ENCODE data around the gene NBL1.

The NBL1 gene

DNA sequence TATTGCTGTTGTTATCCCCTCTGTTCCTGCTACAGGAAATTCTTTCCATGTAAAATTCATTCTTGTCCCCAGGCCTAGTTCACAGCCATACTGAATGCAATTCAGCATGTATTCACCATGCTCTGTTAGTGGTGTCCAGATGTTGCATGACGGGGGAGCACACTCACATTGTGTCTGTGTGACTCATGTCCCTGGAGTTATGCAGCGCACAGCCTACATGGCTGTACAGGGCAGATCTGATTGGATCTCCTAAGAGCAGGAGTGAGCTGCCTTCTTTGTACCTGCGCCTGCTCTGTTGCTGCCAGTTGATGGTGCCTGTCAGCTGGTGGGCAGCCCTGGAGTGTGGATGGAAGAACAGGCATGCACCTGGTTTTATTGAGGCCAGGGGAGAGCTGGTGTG, 38.1 kb downstream of the NBL1 start:
- no peak for DNase-seq (ENCODE audit: low spot score)
- Mint-ChIP-seq H3K4me3 (no peak overlapping the region), H3K27me3 (ENCODE audit: low read depth) (no peaks in the 10 kb centered on the region), H3K36me3 (ENCODE audit: low read depth) (peaks cover 3% of the 10 kb centered on the region), H3K27ac (no peak overlapping the region), H3K4me1 (ENCODE audit: low read depth) (no peaks in the 10 kb centered on the region), H3K9me3 (no peaks in the 10 kb centered on the region)

- Mint-ChIP-seq H3K4me1 (ENCODE audit: low read depth) (no peaks in the 10 kb centered on the region), H3K9me3 (no peaks in the 10 kb centered on the region), H3K4me3 (no peak overlapping the region), H3K27ac (no peak overlapping the region), H3K27me3 (ENCODE audit: low read depth) (no peaks in the 10 kb centered on the region), H3K36me3 (ENCODE audit: low read depth) (peaks cover 8% of the 10 kb centered on the region)
- DNase-seq (ENCODE audit: low spot score), result no peak
Observed at GRCh38 chr1:19682901-19683300, 38.8 kb downstream of the NBL1 start.

DNA sequence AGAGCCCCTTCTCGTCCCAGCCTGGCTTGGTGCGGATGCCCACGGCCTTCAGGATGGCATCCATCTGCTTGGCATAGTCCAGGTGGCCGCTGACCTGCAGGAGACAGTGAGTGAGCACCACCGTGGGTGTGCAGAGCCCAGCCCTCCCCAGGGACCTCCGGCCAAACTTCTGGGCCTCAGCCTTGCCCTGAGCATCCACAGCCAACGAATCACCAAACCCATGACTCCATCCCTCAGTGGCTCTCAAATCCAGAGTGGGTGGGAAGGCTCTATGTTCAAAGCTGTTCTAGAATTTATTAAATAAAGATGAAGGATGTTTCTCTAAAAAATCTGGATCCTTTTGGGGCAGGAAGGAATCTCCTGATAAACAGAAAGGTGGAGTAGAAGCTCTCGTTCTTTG, 39.2 kb downstream of the NBL1 start:
- Mint-ChIP-seq H3K9me3 (no peaks in the 10 kb centered on the region), H3K36me3 (ENCODE audit: low read depth) (peaks cover 10% of the 10 kb centered on the region), H3K4me3 (no peak overlapping the region), H3K4me1 (ENCODE audit: low read depth) (peaks cover 3% of the 10 kb centered on the region), H3K27ac (no peak overlapping the region), H3K27me3 (ENCODE audit: low read depth) (no peaks in the 10 kb centered on the region)
- DNase-seq (ENCODE audit: low spot score), result no peak

GRCh38 chr1:19684677-19685076, 40.6 kb downstream of the NBL1 start:
- Mint-ChIP-seq H3K27ac (no peak overlapping the region), H3K9me3 (no peaks in the 10 kb centered on the region), H3K4me1 (ENCODE audit: low read depth) (peaks cover 3% of the 10 kb centered on the region), H3K36me3 (ENCODE audit: low read depth) (peaks cover 17% of the 10 kb centered on the region), H3K27me3 (ENCODE audit: low read depth) (no peaks in the 10 kb centered on the region), H3K4me3 (no peak overlapping the region)
- no peak for DNase-seq (ENCODE audit: low spot score)

DNA sequence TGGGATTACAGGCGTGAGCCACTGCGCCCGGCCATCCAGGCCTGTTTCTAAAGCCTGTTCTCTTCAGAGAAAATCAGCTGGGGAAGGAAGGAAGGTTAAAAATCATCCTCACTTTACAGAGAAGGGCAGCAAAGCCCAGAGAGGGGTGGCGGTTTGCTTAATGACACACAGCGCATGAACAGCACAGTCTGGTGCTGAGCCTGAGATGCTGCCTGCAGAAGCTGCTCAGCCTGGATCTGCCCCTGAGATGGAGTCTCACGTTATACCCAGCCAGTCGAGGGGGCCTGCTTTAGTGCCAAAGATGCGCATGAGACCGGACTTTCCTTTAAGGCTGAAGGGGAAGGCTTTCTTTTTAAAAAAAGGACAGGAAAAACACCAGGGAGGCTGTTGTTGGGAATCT, 41.9 kb downstream of the NBL1 start:
- Mint-ChIP-seq H3K9me3 (no peaks in the 10 kb centered on the region), H3K4me3 (no peak overlapping the region), H3K4me1 (ENCODE audit: low read depth) (peaks cover 3% of the 10 kb centered on the region), H3K27ac (no peak overlapping the region), H3K36me3 (ENCODE audit: low read depth) (peaks cover 23% of the 10 kb centered on the region), H3K27me3 (ENCODE audit: low read depth) (no peaks in the 10 kb centered on the region)
- no peak for DNase-seq (ENCODE audit: low spot score)

DNA sequence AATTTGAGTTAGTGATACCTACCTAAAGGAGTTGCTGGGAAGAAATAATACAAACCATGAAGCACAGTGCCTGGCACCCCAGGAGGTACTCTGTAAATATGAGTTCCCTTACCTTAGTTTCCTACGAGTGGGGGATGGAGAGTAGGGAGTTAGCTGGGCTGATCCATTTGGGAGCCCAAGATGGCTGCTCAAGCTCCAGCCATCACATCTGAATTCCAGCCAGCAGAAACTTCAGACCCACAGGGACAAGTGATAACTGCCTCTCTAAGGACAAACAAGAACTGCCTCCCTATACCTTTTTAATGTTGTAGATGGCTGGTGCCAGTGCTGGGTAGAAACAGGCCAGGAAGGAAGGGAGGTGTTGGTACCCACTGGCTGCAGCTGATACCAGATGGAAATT, 43.3 kb downstream of the NBL1 start:
- no peaks in the 10 kb centered on the region for H3K9me3 Mint-ChIP-seq
- DNase-seq (ENCODE audit: low spot score), result no peak
- peaks cover 33% of the 10 kb centered on the region for H3K36me3 Mint-ChIP-seq (ENCODE audit: low read depth)
- peaks cover 3% of the 10 kb centered on the region for H3K4me1 Mint-ChIP-seq (ENCODE audit: low read depth)
- H3K4me3 Mint-ChIP-seq, result no peak overlapping the region
- H3K27ac Mint-ChIP-seq, result no peak overlapping the region
- H3K27me3 Mint-ChIP-seq (ENCODE audit: low read depth), result no peaks in the 10 kb centered on the region

GRCh38 chr1:19688041-19688842, 44.1 kb downstream of the NBL1 start:
- Mint-ChIP-seq H3K9me3 (no peaks in the 10 kb centered on the region), H3K36me3 (ENCODE audit: low read depth) (peaks cover 33% of the 10 kb centered on the region), H3K4me1 (ENCODE audit: low read depth) (peaks cover 3% of the 10 kb centered on the region), H3K27ac (no peak overlapping the region), H3K27me3 (ENCODE audit: low read depth) (no peaks in the 10 kb centered on the region), H3K4me3 (no peak overlapping the region)
- DNase-seq (ENCODE audit: low spot score), result no peak

DNA sequence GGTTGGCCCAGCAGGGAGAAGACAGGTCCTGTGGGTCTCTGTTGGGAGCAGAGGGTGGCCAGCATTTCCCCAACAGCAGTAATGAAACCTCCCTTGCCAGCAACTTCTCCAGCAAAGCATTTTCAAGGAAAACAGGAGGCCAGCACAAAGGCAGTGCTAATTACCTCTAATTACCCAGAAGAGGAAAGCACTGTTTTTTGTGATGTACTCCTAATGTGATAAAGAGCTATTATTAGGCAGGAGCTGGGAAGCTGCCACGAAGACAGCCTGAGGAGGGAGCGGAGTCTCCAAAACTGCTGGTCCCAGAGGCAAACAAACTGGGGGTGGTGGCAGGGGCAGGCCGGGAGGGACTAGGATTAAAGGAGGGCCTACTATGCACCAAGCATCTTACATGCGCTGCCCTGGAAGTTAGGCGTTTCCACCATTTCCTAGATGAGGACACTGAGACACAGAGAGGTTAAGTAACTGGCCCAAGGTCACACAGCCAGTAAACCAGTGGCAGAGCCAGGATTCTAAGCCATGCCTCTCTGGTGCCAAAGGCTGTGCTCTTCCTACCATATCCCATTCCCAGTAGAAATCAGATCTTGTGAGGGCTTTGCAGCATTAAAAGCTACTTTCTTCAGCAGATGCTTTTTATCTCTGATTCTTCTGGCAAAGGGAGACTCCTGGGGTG, 45.1 kb downstream of the NBL1 start:
- H3K4me3 Mint-ChIP-seq, result no peak overlapping the region
- H3K27me3 Mint-ChIP-seq (ENCODE audit: low read depth), result no peaks in the 10 kb centered on the region
- no peak for DNase-seq (ENCODE audit: low spot score)
- H3K36me3 Mint-ChIP-seq (ENCODE audit: low read depth), result peaks cover 33% of the 10 kb centered on the region
- no peak overlapping the region for H3K27ac Mint-ChIP-seq
- H3K9me3 Mint-ChIP-seq, result no peaks in the 10 kb centered on the region
- peaks cover 3% of the 10 kb centered on the region for H3K4me1 Mint-ChIP-seq (ENCODE audit: low read depth)

DNA sequence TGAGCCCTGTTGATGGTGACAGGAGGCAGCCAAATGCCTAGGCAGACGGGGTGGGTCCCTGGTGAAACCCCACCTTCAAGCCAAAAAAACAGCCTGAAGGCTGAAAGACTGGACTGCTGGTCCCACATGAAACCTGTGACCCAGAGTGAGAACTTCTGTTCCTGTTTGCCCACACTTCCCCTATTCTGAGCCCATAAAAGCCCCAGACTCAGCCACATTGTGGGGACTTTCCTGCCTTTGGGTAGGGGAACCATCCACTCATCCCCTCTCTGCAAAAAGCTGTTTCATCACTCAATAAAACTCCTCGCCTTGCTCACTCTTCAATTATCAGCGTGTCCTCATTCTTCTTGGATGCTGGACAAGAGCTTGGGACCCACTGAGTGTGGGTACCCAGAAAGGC, 45.7 kb downstream of the NBL1 start:
- Mint-ChIP-seq H3K27me3 (ENCODE audit: low read depth) (no peaks in the 10 kb centered on the region), H3K9me3 (no peaks in the 10 kb centered on the region), H3K4me1 (ENCODE audit: low read depth) (peaks cover 3% of the 10 kb centered on the region), H3K36me3 (ENCODE audit: low read depth) (peaks cover 33% of the 10 kb centered on the region), H3K4me3 (no peak overlapping the region), H3K27ac (no peak overlapping the region)
- DNase-seq (ENCODE audit: low spot score), result no peak

GRCh38 chr1:19690342-19690741, 46.2 kb downstream of the NBL1 start:
- no peaks in the 10 kb centered on the region for H3K9me3 Mint-ChIP-seq
- peaks cover 3% of the 10 kb centered on the region for H3K4me1 Mint-ChIP-seq (ENCODE audit: low read depth)
- no peak overlapping the region for H3K4me3 Mint-ChIP-seq
- DNase-seq (ENCODE audit: low spot score), result no peak
- H3K36me3 Mint-ChIP-seq (ENCODE audit: low read depth), result peaks cover 33% of the 10 kb centered on the region
- no peaks in the 10 kb centered on the region for H3K27me3 Mint-ChIP-seq (ENCODE audit: low read depth)
- no peak overlapping the region for H3K27ac Mint-ChIP-seq

- DNase-seq (ENCODE audit: low spot score), result no peak
- Mint-ChIP-seq H3K9me3 (no peaks in the 10 kb centered on the region), H3K36me3 (ENCODE audit: low read depth) (peaks cover 16% of the 10 kb centered on the region), H3K27ac (no peak overlapping the region), H3K4me1 (ENCODE audit: low read depth) (no peaks in the 10 kb centered on the region), H3K4me3 (no peak overlapping the region), H3K27me3 (ENCODE audit: low read depth) (no peaks in the 10 kb centered on the region)
Observed at GRCh38 chr1:19694298-19694697, 50.2 kb downstream of the NBL1 start.

- no peaks in the 10 kb centered on the region for H3K27me3 Mint-ChIP-seq (ENCODE audit: low read depth)
- no peak overlapping the region for H3K4me3 Mint-ChIP-seq
- no peaks in the 10 kb centered on the region for H3K4me1 Mint-ChIP-seq (ENCODE audit: low read depth)
- DNase-seq (ENCODE audit: low spot score), result no peak
- H3K9me3 Mint-ChIP-seq, result no peaks in the 10 kb centered on the region
- H3K27ac Mint-ChIP-seq, result no peak overlapping the region
- peaks cover 10% of the 10 kb centered on the region for H3K36me3 Mint-ChIP-seq (ENCODE audit: low read depth)
Observed at GRCh38 chr1:19695772-19696171, 51.7 kb downstream of the NBL1 start.

GRCh38 chr1:19696820-19697219, 52.7 kb downstream of the NBL1 start:
- no peak overlapping the region for H3K4me3 Mint-ChIP-seq
- DNase-seq (ENCODE audit: low spot score), result no peak
- no peaks in the 10 kb centered on the region for H3K27me3 Mint-ChIP-seq (ENCODE audit: low read depth)
- H3K27ac Mint-ChIP-seq, result no peak overlapping the region
- peaks cover 4% of the 10 kb centered on the region for H3K36me3 Mint-ChIP-seq (ENCODE audit: low read depth)
- no peaks in the 10 kb centered on the region for H3K4me1 Mint-ChIP-seq (ENCODE audit: low read depth)
- H3K9me3 Mint-ChIP-seq, result no peaks in the 10 kb centered on the region

GRCh38 chr1:19698181-19698580, 54.1 kb downstream of the NBL1 start:
- no peak overlapping the region for H3K27ac Mint-ChIP-seq
- H3K4me1 Mint-ChIP-seq (ENCODE audit: low read depth), result no peaks in the 10 kb centered on the region
- no peak overlapping the region for H3K4me3 Mint-ChIP-seq
- H3K27me3 Mint-ChIP-seq (ENCODE audit: low read depth), result no peaks in the 10 kb centered on the region
- DNase-seq (ENCODE audit: low spot score), result no peak
- no peaks in the 10 kb centered on the region for H3K9me3 Mint-ChIP-seq
- no peaks in the 10 kb centered on the region for H3K36me3 Mint-ChIP-seq (ENCODE audit: low read depth)
